Upper lobe of left lung (tissue), 4 donors: ENCODE measurements around the gene MAN2B2.

Experiments
- EP300 ChIP-seq, 4 donors: sonication (generic); formaldehyde crosslinking; IDR thresholded peaks; one replicate each; pipeline ENCODE4 v1.5.1; 2017; ENCODE audit warnings: antibody characterized with exemption in 4 of 4, control low read depth in 2 of 4
- TF ChIP-seq, protein P1 (sequence below), 6 experiments: fragments of 450-650 bp in 4 of 6; fragments of 200-600 bp in 2 of 6; sonication (generic) in 2 of 6; IDR thresholded peaks; one replicate each; pipeline ENCODE4 v1.5.1; 2016 to 2019; ENCODE audit warnings: antibody characterized with exemption in 6 of 6

DNA sequence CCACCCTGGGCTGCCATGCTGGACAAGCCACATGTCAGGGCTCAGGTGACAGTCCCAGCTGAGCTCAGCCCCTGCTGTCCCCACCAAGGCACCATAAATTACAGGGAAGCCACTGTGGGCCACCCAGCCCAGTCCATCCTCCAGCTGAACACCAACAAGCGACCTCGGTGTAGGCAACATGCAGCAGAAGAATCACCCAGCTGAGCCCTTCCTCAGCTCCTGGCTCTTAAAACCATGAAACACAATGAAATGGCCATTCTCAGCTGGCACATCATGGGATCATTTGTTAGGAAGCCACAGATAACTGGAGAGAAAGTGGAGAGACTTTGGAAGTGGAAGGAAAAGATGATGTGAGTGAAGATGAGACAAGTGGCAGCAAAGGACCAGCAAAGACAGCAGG, 23.3 kb upstream of the MAN2B2 start:
- TF ChIP-seq, protein P1, sequence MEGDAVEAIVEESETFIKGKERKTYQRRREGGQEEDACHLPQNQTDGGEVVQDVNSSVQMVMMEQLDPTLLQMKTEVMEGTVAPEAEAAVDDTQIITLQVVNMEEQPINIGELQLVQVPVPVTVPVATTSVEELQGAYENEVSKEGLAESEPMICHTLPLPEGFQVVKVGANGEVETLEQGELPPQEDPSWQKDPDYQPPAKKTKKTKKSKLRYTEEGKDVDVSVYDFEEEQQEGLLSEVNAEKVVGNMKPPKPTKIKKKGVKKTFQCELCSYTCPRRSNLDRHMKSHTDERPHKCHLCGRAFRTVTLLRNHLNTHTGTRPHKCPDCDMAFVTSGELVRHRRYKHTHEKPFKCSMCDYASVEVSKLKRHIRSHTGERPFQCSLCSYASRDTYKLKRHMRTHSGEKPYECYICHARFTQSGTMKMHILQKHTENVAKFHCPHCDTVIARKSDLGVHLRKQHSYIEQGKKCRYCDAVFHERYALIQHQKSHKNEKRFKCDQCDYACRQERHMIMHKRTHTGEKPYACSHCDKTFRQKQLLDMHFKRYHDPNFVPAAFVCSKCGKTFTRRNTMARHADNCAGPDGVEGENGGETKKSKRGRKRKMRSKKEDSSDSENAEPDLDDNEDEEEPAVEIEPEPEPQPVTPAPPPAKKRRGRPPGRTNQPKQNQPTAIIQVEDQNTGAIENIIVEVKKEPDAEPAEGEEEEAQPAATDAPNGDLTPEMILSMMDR (IDR thresholded peaks at IDR 0.05): no peak
- no peak for TF ChIP-seq EP300 (IDR thresholded peaks at IDR 0.05)
